Neural cell (in vitro differentiated cells): ENCODE data around the gene INSIG1.

Experiments
- CTCF ChIP-seq: fragments of 450-650 bp; IDR thresholded peaks from 2 replicates; pipeline ENCODE4 v1.5.1; 2014; ENCODE audit warnings: antibody characterized with exemption, mild to moderate bottlenecking, moderate library complexity; ENCODE audit not compliant: poor library complexity, severe bottlenecking
- EP300 ChIP-seq: fragments of 450-650 bp; conservative IDR thresholded peaks from 2 replicates; pipeline ENCODE4 v1.6.1; 2014; ENCODE audit warnings: antibody characterized with exemption, mild to moderate bottlenecking, moderate library complexity; ENCODE audit not compliant: poor library complexity, severe bottlenecking
- REST ChIP-seq: IDR thresholded peaks from 2 replicates; pipeline ENCODE4 v1.6.1; 2012; ENCODE audit warnings: borderline replicate concordance
- SMC3 ChIP-seq: fragments of 450-650 bp; conservative IDR thresholded peaks from 2 replicates; pipeline ENCODE4 v1.6.1; 2014; ENCODE audit warnings: antibody characterized with exemption, mild to moderate bottlenecking, moderate library complexity; ENCODE audit not compliant: poor library complexity
- TAF1 ChIP-seq: IDR thresholded peaks from 2 replicates; pipeline ENCODE4 v1.6.1; 2012; ENCODE audit warnings: low read depth

- TF ChIP-seq REST (no peak), SMC3 (no peak), CTCF (no peak), EP300 (no peak), TAF1 (no peak)
These were observed 30.1 kb downstream of the INSIG1 start for GRCh38 chr7:155327590-155328320.
